Right renal cortex interstitium (tissue), 3 donors: ENCODE measurements around the gene SIPA1L2. TPM values are rescaled to one million over a fixed set of nuclear protein-coding genes. Genes with fewer than 3 reads are reported as not detected.

Experiments used
- DNase-seq, 3 donors: peaks; one replicate each; pipeline ENCODE4 v3.0.0-alpha.2; 2013; ENCODE audit warnings: low read depth in 3 of 3, low spot score in 2 of 3
- polyA plus RNA-seq, 3 donors: library from polyadenylated mRNA; unstranded; fragments of 120-200 nt; gene quantifications; one replicate each; pipeline ENCODE4 v1.2.1, GENCODE V29; 2013; ENCODE audit not compliant: insufficient read length in 3 of 3

The SIPA1L2 gene
- polyA plus RNA-seq = 10 to 100 TPM; 29.0 to 31.2 (median 29.5) TPM

DNA sequence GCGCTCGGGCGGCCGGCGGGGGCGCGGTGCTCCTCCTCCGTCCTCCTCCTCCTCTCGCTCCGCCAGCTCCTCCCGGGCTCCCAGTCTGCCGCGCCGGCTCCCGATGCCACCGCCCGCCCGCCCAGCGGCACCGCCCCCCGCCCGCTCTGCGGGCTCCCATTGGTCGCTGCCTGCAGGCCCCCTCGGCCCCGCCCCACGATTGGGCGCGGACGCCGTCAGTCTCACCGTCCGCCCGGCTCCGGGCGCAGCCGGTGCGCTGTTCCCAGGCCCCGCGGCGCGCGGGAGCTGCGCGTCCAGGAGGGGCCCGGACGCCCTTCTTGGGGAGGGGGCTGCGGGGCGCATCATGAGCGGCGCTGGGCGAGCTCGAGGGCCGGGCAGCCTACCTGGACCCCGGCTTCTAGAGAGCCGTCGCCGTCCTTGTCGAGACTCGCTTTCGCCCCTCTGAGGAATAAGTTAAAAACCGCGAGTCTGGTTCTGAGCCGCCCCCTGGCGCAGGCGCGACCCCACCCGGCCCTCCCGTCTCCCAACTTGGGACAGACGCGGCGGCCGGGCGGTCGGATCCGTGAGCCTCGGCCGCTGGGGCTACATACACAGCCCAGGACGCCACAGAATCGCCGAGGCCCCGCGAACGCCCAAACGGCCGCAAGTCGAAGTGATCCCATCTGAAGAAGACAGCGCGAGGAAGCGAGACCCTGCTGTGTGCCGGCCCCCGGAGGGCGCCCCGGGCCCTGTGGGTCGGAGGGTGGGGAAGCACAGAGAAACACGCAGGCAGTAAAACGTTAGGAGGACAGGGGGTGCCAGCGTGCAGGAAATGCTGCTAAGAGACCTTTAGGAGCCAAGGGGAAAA, at the start of gene SIPA1L2:
Gene SIPA1L2 (minus strand): TSS at position 87 of the 847 bp plus-strand sequence. CDS start 114,794 bp downstream, outside the sequence.
- peak in 2 of 3 donors; percentile 86 to 90 for DNase-seq

DNA sequence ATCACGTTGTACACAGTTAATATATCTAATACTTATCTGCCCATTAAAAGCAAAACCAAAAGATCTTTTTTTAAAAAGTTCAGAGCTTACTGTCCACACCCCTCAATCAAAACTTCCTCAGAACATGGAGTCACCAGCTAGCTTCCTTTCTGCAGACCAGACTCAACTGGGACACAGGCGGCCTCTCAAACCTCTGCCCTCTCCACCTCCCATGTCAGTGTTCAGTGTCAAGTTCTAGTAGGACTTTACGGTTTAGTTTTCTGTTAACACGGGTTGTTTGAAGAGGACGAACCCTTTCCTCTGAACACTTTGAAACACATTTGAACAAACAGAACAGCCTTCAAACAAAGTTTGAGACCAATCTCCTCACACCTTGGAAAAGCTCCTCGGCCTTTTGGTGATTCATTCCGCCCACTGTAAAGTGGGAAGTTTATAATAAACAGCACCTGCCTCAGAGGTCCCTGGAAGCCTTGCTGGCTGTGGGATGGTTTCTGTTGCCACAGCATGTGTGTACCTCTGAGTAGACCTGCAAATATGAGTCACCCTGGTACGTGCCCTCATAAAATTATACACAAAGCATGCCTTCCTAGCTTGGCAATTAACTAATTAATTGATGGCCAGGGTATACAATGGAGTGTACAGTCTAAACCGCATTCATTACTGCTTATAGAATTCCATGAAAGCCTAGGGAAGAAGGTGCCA, 48.4 kb upstream of the SIPA1L2 start:
- DNase-seq = no peak

GRCh38 chr1:232676307-232676706, 46.4 kb upstream of the SIPA1L2 start:
- DNase-seq = no peak

- DNase-seq = no peak
Observed at GRCh38 chr1:232675898-232676297, 46.0 kb upstream of the SIPA1L2 start.

DNA sequence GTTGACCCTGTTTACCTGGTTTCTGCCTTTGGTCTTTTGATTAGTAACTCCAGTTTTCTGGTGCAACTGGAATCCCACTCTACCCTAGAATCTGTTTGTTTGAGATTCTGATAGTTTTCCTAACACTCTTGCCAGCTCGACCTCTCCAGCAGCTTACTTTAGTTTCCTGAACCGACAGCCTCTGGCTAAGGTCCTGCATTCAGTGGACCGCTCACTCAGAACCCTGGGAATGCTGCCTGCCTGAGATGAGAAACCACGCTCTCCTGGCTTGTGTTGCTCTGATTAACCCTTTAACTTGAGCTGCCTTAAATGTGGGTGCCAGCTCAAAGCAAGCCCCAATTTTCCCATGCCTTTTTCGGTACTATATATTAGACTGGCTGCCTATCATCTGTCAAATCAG, 45.3 kb upstream of the SIPA1L2 start:
- no peak for DNase-seq

- DNase-seq = no peak
Observed at GRCh38 chr1:232673256-232673655, 43.3 kb upstream of the SIPA1L2 start.

DNA sequence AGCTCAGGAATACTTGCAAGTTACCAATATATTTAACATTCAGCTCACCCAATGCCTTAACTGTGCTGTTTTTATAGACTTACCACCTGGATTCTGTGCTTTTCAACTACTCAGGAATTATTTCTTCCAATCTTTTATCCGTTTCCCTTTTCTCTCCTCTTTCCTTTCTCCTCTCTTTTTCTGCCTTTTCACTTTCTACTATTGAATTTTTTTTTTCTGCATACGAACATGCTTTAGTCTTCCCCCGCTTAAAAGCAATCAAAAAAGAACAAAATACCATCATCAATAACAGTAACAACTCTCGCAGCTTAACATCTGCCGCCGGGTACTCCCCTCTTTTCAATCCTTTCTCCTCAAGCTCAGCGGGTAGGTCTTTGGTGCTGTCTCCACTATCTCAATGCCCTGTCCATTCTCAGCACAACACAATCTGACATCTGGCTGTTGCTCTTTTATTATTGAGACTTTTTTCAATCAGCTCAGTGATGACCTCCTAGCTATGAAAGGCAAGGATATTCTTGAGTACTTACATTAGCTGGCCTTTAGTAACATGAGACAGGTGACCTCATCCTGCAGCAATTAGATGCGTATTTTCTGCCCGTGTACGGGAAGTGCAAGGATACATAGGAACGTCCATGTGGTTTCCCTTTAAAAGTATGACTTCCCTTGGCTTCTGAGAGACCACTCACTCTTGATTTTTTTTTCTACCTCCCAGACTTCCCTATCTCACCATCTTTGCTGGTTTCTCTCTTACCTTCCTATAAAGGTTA, 40.2 kb upstream of the SIPA1L2 start:
- no peak for DNase-seq

DNA sequence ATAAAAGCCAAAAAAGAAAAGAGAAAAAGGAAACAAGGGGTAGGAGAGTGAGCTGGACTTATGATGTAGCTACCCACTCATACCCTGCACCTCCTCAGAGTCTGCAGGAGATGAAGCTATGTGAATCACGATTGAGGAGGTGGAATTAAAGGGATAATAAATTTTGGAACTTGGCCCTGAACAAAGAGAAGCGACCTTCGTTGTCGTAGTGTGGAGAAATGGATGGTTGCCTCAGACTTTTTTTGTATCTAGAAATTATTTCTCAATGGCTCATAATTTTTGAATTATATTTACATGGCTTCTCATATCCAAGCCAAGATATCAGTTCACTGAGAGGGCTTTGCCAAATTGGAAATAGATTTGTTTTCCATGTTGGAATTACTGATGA, 37.8 kb upstream of the SIPA1L2 start:
- DNase-seq = no peak

- no peak for DNase-seq
Observed at GRCh38 chr1:232667094-232667777, 37.3 kb upstream of the SIPA1L2 start.

- no peak for DNase-seq
Observed at GRCh38 chr1:232664844-232665777, 35.2 kb upstream of the SIPA1L2 start.

DNA sequence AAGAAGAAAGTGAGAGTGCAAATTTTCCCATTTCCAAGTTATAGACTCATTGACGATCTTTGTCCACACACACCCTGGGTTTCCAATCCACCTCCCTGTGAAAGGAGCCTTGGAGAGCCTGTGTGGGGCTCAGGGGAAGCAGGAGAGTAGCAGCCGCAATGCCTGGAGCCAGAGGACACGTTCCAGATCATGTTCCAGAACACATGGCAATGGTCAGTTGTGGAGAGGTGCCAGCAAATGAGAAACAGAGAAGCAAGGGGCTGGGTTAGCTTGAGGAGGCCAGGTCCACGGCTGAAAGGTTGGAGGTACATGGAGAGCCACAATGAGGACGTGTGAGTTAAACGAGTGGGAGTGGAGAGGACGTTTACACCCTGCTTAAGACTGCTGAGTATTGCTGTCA, 33.0 kb upstream of the SIPA1L2 start:
- no peak for DNase-seq

DNA sequence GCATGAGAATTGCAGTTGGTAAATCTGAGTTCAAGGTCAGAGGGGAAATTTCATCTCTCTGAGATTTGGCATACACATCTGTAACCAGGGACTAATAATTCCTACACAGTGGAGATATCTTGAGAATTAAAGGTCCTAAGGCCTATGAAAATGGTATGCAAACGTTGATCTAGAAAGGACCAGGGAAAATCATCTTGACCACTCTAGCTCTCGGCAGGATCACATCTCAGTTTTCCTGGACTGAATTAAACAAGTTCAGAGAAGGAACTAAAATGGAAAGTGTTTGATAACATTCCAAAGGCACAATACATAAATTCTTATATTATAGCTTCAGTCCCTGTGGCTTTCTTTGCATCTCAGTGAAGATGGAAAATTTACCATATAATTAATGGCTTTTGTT, 28.5 kb upstream of the SIPA1L2 start:
- DNase-seq = no peak

DNA sequence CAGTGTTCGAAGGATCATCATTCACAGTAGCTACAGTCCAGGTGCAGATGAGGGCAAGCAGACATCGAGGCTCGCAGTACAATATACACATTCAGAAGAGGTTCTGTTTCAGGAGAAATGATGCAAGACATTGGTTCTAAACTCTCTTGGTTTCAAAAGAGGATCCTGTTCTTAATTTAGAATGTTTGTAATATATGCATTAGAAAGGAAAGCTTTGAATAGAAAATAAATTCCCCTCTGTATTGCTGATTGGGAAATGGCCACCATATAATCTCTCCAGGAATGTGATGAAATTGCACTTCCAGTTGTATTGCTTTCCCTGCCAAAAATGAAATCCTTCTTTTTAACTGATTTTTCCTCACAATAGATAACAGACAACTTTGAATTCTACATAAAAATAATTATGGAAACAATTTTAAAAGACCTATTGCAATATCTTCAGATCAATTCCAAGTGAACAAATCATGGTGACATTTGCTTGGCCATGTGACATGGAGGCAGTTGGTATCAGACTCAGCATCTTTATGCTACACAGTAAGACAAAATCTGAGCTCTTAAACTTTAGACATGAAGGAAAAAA, 27.6 kb upstream of the SIPA1L2 start:
- no peak for DNase-seq

- DNase-seq = no peak
Observed at GRCh38 chr1:232655746-232656085, 25.8 kb upstream of the SIPA1L2 start.

DNA sequence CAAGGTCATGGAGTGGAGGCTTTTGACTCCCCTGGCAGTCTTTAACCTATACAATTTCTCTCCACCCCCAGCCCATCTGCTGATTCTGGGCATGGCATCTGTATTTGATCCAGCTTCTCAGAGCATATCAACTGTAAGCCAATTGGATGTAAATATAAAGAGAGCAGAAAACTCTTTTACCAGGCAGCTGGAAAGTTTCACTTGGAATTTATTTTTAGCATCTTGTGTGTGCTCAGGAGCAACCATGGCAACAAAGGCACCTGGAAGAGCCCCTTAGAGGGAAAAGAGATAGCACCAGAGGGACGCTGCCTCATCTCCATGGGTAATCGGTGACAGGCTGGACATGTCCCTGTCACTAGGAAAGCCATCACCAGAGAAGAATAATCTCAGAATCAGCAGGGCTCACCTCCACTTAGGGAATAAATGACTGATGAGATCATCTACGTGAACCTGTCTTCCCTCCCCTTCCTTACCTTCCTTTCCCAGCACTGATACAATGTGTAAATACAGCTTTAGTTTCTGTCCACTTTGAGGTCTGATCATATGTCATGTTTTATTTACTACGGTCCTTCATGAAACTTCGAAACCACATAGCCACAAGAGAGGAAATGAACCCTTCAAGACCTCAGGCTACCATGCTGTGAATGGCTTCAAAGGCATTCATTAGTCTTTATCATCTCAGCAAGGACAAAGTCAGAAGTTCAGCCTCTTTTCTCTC, 25.3 kb upstream of the SIPA1L2 start:
- DNase-seq = no peak

DNA sequence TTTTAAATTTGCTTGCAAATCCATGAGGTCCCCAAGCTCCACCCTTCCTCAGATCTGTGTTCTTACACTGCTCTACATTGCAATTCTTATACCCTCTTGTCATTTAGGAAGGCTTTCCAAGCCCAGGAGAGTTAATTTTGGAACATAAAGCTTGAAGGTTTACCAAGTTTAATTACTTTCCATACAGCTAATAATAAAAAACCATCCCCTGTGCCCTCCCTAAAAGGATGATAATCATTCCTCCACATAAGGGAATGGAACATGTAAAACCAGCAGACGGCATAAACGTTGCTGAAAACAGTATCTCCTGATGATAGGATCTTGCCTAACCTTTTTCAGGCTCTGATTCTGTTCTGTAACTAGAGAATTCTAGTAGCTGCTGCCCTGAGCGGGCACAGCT, 23.9 kb upstream of the SIPA1L2 start:
- DNase-seq = no peak

GRCh38 chr1:232650845-232651244, 20.9 kb upstream of the SIPA1L2 start:
- DNase-seq = no peak

DNA sequence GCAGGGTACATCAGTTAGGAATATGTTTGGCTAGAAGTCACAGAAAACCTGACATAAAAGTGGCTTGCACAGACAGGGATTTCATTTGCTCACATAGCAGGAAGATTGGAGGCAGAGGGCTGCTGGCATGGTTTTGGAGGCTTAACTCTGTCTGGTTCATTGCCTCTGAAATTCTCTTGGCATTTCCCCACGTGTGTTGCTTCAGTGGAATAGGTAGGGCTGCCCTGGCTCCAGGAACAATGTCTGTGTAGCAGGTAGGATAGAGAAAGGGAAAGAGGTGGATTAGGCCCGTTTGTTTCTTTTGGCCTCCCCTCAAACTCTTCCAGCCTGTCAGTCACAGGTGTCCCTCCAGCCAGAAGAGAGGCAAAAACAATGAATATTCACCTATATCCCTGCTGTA, 20.5 kb upstream of the SIPA1L2 start:
- DNase-seq = no peak

DNA sequence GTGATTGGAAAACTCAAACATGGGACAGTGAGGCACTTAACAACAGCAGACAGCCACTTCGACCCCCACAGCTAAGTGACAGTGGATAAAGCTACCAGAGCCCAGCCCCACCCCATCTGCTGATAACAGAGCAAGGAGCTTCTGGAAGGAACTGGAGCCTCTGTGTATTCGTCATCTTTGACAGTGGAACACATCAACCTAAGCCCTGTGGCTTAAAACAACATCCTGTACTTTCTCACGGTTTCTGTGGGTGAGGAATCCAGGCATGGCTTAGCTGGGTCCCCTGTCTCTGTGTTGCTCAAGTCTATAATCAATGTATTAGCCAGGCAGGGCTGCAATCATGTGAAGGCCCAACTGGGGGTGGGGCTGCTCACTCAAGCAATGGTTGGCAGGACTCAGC, 18.4 kb upstream of the SIPA1L2 start:
- no peak for DNase-seq
